Endothelial cell (in vitro differentiated cells): ENCODE results near the gene RPS6KA5. TPM values are rescaled to one million over a fixed set of nuclear protein-coding genes. Genes with fewer than 3 reads are reported as not detected.

Source experiments
- DNase-seq: peaks from one replicate; pipeline ENCODE4 v3.0.0; 2021; ENCODE audit warnings: low spot score
- H3K27ac Mint-ChIP-seq: one replicate; pipeline ENCODE4 v1.8.0; 2021; ENCODE audit warnings: mixed read lengths, inconsistent platforms; ENCODE audit not compliant: unreplicated experiment
- H3K27me3 Mint-ChIP-seq: one replicate; pipeline ENCODE4 v1.8.0; 2021; ENCODE audit warnings: mild to moderate bottlenecking, moderate library complexity, mixed read lengths, inconsistent platforms; ENCODE audit not compliant: unreplicated experiment
- H3K36me3 Mint-ChIP-seq: one replicate; pipeline ENCODE4 v1.8.0; 2021; ENCODE audit warnings: mild to moderate bottlenecking, low read depth, mixed read lengths, inconsistent platforms; ENCODE audit not compliant: unreplicated experiment
- H3K4me1 Mint-ChIP-seq: one replicate; pipeline ENCODE4 v1.8.0; 2021; ENCODE audit warnings: mild to moderate bottlenecking, mixed read lengths, inconsistent platforms; ENCODE audit not compliant: unreplicated experiment
- H3K4me3 Mint-ChIP-seq: one replicate; pipeline ENCODE4 v1.8.0; 2021; ENCODE audit warnings: mild to moderate bottlenecking, mixed read lengths, inconsistent platforms; ENCODE audit not compliant: unreplicated experiment
- H3K9me3 Mint-ChIP-seq: one replicate; pipeline ENCODE4 v1.8.0; 2021; ENCODE audit warnings: mixed read lengths, inconsistent platforms; ENCODE audit not compliant: unreplicated experiment
- total RNA-seq: library from RNA; stranded (reverse); fragmentation: NEBNext Ultra II Directional; extraction: Animal tissue kit (Norgen Biotek cat#: 25700); gene quantifications from one replicate; pipeline ENCODE4 v1.2.1, GENCODE V29; 2021; ENCODE audit not compliant: unreplicated experiment
- TF ChIP-seq, protein P1 (sequence below): fragments of 200-600 bp; sonication (generic); IDR thresholded peaks from one replicate; pipeline ENCODE4 v1.5.0; 2021; ENCODE audit warnings: antibody characterized with exemption; ENCODE audit not compliant: unreplicated experiment

The RPS6KA5 gene
- total RNA-seq, 1 donor from 2014 or later, result 13.8 TPM

DNA sequence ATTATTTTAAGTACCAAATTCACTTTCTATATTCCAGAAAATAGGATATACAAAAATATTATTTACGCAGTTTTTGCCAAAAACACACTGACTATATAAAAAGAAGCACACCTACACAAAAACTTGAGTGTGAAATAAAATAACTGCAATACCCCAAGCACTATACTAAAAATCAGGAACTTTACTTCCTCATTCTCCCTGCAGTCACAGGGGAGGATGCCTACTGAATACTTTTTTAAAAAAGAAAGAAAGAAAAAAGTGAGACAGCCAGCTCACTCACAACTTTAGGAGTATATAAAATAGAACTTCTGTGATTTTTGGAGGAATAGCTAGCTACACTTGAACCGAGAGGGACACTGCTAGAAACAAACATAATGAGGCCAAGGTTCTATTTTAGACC, 12.2 kb downstream of the RPS6KA5 start:
- Mint-ChIP-seq H3K4me1 (peaks cover 25% of the 10 kb centered on the region), H3K4me3 (no peak overlapping the region), H3K27ac (no peak overlapping the region), H3K36me3 (no peaks in the 10 kb centered on the region), H3K9me3 (no peaks in the 10 kb centered on the region), H3K27me3 (peaks cover 1% of the 10 kb centered on the region)
- TF ChIP-seq, protein P1, sequence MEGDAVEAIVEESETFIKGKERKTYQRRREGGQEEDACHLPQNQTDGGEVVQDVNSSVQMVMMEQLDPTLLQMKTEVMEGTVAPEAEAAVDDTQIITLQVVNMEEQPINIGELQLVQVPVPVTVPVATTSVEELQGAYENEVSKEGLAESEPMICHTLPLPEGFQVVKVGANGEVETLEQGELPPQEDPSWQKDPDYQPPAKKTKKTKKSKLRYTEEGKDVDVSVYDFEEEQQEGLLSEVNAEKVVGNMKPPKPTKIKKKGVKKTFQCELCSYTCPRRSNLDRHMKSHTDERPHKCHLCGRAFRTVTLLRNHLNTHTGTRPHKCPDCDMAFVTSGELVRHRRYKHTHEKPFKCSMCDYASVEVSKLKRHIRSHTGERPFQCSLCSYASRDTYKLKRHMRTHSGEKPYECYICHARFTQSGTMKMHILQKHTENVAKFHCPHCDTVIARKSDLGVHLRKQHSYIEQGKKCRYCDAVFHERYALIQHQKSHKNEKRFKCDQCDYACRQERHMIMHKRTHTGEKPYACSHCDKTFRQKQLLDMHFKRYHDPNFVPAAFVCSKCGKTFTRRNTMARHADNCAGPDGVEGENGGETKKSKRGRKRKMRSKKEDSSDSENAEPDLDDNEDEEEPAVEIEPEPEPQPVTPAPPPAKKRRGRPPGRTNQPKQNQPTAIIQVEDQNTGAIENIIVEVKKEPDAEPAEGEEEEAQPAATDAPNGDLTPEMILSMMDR, result no peak
- no peak for DNase-seq

DNA sequence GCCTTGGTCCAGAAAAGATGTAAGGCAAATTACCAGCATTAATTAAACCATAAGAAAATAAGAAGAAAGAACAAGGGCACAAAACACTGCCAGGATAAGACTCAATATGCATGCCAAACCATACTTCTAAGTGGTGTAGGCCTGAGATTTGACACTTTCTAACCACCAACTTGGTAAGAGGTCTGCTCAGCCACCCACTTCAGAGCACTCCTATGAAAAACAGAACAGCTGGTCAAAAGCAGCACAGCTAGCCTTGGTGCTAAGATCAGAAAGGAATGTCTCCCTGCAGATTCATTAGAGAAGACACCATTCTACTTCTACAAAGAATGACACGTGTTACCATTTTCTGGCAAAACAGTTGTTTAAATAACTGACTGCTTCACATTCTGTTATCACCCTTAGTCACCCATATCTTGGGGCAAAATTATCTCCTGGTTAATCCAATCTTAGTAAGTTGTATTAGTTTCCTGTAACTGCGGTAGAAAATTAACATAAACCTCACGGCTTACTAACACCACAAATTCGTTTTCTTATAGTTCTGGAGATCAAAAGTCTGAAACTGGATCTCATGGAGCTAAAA, 13.2 kb downstream of the RPS6KA5 start:
- peaks cover 1% of the 10 kb centered on the region for H3K27me3 Mint-ChIP-seq

DNA sequence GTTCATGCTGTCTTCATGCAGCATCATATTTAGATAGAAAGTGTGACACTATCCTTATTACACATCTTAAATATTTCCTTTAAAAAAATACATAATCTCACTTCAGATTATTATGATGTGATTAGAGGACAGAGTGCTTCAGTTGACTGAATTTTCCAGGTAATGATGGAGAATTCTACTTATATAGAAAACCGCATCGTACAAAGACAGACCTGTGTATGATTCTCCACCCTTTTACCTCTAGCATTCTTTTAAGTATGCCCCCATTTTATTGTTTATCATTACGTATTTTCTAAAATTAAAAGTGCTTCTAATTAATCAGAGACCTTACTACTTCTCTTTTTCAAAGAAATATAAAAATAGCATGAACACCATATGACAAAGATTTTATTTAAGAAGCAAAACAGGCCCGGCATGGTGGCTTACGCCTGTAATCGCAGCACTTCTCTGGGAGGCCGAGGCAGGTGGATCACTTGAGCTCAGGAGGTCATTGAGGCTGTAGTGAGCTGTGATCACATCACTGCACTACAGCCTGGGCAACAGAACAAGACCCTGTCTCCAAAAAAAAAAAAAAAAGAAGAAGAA, 13.9 kb downstream of the RPS6KA5 start:
- no peak for DNase-seq
- no peaks in the 10 kb centered on the region for H3K9me3 Mint-ChIP-seq
- TF ChIP-seq, protein P1, result no peak
- H3K4me3 Mint-ChIP-seq, result no peak overlapping the region
- H3K36me3 Mint-ChIP-seq, result no peaks in the 10 kb centered on the region
- H3K27me3 Mint-ChIP-seq, result peaks cover 1% of the 10 kb centered on the region
- H3K27ac Mint-ChIP-seq, result no peak overlapping the region
- peaks cover 30% of the 10 kb centered on the region for H3K4me1 Mint-ChIP-seq

More for the DNA sequence above, 13.2 kb downstream of the RPS6KA5 start:
- TF ChIP-seq, protein P1, result no peak
- no peak for DNase-seq
- H3K27ac Mint-ChIP-seq, result peak overlapping the region; percentile 33
- no peak overlapping the region for H3K4me3 Mint-ChIP-seq
- H3K4me1 Mint-ChIP-seq, result peaks cover 30% of the 10 kb centered on the region
- H3K36me3 Mint-ChIP-seq, result no peaks in the 10 kb centered on the region
- H3K9me3 Mint-ChIP-seq, result no peaks in the 10 kb centered on the region

DNA sequence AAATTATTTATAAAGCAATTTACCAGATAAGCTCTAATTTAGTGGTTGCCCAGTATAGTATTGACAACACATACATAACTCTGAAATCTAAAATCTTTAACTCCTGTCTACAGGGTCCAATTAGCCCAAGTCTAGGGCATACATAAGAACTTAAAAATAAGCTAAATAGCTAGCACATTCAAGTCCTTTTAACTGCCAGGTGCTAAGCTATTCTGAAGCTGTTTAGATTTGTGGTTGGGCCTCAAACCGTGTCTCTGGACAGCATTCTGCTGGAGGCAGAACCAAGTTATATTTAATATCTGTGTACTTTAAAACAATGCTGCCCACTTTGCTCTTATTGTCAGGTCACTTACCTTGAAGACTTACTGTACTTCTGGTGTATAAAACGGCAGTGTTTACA, 19.0 kb downstream of the RPS6KA5 start:
- H3K9me3 Mint-ChIP-seq, result no peaks in the 10 kb centered on the region
- peaks cover 16% of the 10 kb centered on the region for H3K4me1 Mint-ChIP-seq
- H3K4me3 Mint-ChIP-seq, result no peak overlapping the region
- H3K27me3 Mint-ChIP-seq, result no peaks in the 10 kb centered on the region
- H3K27ac Mint-ChIP-seq, result no peak overlapping the region
- TF ChIP-seq, protein P1, result no peak
- DNase-seq, result no peak
- H3K36me3 Mint-ChIP-seq, result no peaks in the 10 kb centered on the region

DNA sequence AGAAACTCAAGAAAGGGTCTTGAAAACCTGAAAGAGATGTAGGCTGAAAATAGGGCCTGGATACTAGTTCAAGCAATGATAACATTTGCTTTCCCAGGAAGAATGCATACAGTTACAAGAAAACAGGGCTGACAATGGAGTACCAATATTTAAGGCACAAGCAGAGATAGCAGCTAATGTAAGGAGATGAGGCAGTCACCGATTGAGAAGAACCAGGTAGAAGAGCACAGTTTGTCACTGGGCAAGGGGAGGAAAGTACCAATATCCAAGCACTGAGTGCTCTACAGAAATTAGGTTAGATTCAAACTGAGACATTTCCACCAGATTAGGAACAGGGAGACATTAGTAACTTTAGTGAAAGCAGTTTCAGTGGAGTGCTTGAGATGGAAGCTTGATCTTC, 19.9 kb downstream of the RPS6KA5 start:
- Mint-ChIP-seq H3K27me3 (no peaks in the 10 kb centered on the region), H3K4me1 (peaks cover 15% of the 10 kb centered on the region), H3K9me3 (no peaks in the 10 kb centered on the region), H3K4me3 (no peak overlapping the region), H3K36me3 (no peaks in the 10 kb centered on the region), H3K27ac (no peak overlapping the region)
- TF ChIP-seq, protein P1, result no peak
- DNase-seq, result no peak
